HepG2 (cell line): ENCODE results near the gene NSF.

Experiments used
- FOXJ3 ChIP-seq: sonication (generic); formaldehyde crosslinking; IDR thresholded peaks from 2 replicates; pipeline ENCODE4 v1.4.0; 2020; ENCODE audit warnings: missing genetic modification reagents, mild to moderate bottlenecking, borderline replicate concordance
- HIVEP1 ChIP-seq: sonication (generic); formaldehyde crosslinking; IDR thresholded peaks from 2 replicates; pipeline ENCODE4 v1.4.0; 2020; ENCODE audit warnings: mild to moderate bottlenecking, missing genetic modification reagents
- ZNF619 ChIP-seq: sonication (generic); formaldehyde crosslinking; IDR thresholded peaks from 2 replicates; pipeline ENCODE4 v1.4.0; 2020; ENCODE audit warnings: mild to moderate bottlenecking, missing genetic modification reagents

DNA sequence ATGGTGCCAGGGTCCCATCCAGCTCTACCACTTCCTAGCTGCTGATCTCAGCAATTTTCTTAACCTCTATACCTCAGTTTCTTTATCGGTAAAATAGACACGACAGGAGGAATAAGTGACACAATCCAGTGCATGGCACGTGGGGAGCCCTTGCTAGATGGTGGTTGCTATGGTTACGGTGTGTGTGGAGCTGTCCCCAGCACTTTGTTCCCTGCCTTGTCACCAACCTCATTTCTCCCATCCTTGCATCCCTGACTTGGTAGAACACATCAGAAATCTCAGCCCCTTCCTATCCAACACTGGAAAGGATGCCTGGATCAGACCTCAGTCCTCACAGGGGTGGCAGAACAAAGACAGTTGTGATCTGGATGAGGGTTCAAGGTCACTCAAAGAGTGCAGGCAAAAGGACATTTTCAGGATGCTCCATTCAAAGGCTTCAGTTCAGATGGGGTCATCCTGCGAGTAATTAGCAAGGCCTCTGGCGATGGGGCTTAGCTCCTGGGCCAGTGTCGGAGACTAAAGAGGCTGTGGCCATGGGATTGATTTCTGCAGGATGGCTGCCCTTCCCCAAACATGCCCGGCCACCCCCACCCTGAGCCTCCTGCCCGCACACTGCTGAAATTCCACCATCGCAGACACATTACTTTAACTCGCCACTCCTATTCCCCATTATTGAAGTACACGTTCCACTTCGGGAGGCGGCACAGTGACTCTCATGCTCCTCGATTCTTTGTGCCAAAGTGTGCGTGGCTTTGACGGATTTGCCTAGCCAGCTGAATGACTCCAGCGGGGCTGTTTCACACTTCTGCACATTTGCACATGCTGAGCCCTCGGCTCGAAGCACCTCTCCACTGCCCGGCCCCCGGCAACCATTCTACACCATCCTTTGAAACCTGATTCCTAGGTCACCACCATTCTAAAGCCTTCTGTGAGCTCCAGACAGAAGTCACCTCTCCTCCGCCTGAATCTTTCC is 187.8 kb downstream of the NSF start:
- TF ChIP-seq FOXJ3 (CRISPR knock-in tag), result no peak
- TF ChIP-seq ZNF619, result no peak
- no peak for TF ChIP-seq HIVEP1 (CRISPR knock-in tag)
